H1 (cell line): ENCODE measurements around the gene CISTR.

Source experiments
- ATF3 ChIP-seq: IDR thresholded peaks from 2 replicates; pipeline ENCODE4 v1.6.1; 2011; ENCODE audit warnings: low read depth, mild to moderate bottlenecking, low read length; ENCODE audit not compliant: insufficient read depth
- POLR2A ChIP-seq, 2 experiments: IDR thresholded peaks; 1 replicate in 1 of 2; 2 replicates in 1 of 2; pipeline ENCODE4 v1.6.1; 2011; ENCODE audit warnings: low read depth in 2 of 2, low read length in 2 of 2, mild to moderate bottlenecking in 2 of 2; ENCODE audit errors: control extremely low read depth in 1 of 2

- TF ChIP-seq POLR2A (IDR thresholded peaks at IDR 0.05; ENCODE audit: control extremely low read depth in 1 of 2, low read depth in 2 of 2, low read length in 2 of 2) (no peak), ATF3 (no peak)
Measured at GRCh38 chr12:53795927-53796326, 44.1 kb upstream of the CISTR start.
